ENCODE data around the gene CTSF.
A peak's percentile ranks its signal among the peaks of the same experiment; 100 is the strongest.
"Not testable (repeated sequence)": the region's sequence is repeated elsewhere in the genome, so short reads cannot be mapped to it uniquely, and the experiment has no call there.

The CTSF gene

GRCh38 chr11:66568124-66568916 is at the start of gene CTSF:
Gene CTSF, minus strand, starts transcription at chr11:66568606. Its CDS starts 120 bp downstream, at chr11:66568486.
- DNase-seq = peak; percentile 28

- no peak for DNase-seq
These were observed 48.9 kb upstream of the CTSF start for GRCh38 chr11:66617155-66617834.

GRCh38 chr11:66616379-66617154 is 48.2 kb upstream of the CTSF start, which contains the start of gene RBM14:
Gene RBM14, plus strand, starts transcription at chr11:66616630. Its CDS starts 91 bp downstream, at chr11:66616721.
- DNase-seq = peak; percentile 96

GRCh38 chr11:66614073-66614472 is 45.7 kb upstream of the CTSF start:
- DNase-seq = no peak

GRCh38 chr11:66612458-66612857 is 44.1 kb upstream of the CTSF start:
- no peak for DNase-seq

GRCh38 chr11:66609721-66610617 is 41.6 kb upstream of the CTSF start:
- no peak for DNase-seq

- peak; percentile 6 for DNase-seq
These were observed 38.9 kb upstream of the CTSF start for GRCh38 chr11:66607126-66607834.

GRCh38 chr11:66606608-66607007 is 38.2 kb upstream of the CTSF start:
- not testable (repeated sequence) for DNase-seq

GRCh38 chr11:66604155-66604554 is 35.7 kb upstream of the CTSF start:
- no peak for DNase-seq

- no peak for DNase-seq
These were observed 34.7 kb upstream of the CTSF start for GRCh38 chr11:66603072-66603471.

- no peak for DNase-seq
These were observed 32.3 kb upstream of the CTSF start for GRCh38 chr11:66600631-66601233.

- no peak for DNase-seq
These were observed 31.8 kb upstream of the CTSF start for GRCh38 chr11:66600219-66600618.

- no peak for DNase-seq
These were observed 30.6 kb upstream of the CTSF start for GRCh38 chr11:66598993-66599392.

GRCh38 chr11:66595245-66595904 is 27.0 kb upstream of the CTSF start:
- no peak for DNase-seq

- no peak for DNase-seq
These were observed 25.2 kb upstream of the CTSF start for GRCh38 chr11:66593650-66594049.

GRCh38 chr11:66593303-66593635 is 24.9 kb upstream of the CTSF start:
- DNase-seq = no peak

- peak; percentile 85 for DNase-seq
These were observed 24.3 kb upstream of the CTSF start, which contains the start of the genes CCDC87 and CCS for GRCh38 chr11:66592457-66593302. Gene CCDC87, minus strand, starts transcription at chr11:66593063. Its CDS starts 48 bp downstream, at chr11:66593015. Gene CCS, plus strand, starts transcription at chr11:66593185. Its CDS starts 77 bp downstream, at chr11:66593262.

GRCh38 chr11:66591175-66591574 is 22.8 kb upstream of the CTSF start:
- no peak for DNase-seq

GRCh38 chr11:66589996-66590675 is 21.7 kb upstream of the CTSF start:
- no peak for DNase-seq
